Stimulated activated naive CD4-positive, alpha-beta T cell (primary cell): ENCODE data around the gene SYT15B.
A peak's percentile ranks its signal among the peaks of the same experiment; 100 is the strongest.
"Not testable (repeated sequence)": the region's sequence is repeated elsewhere in the genome, so short reads cannot be mapped to it uniquely, and the experiment has no call there.

Experiments used
- DNase-seq, 6 experiments: peaks; one replicate each; lab custom pipeline; 2025; lab: John Stamatoyannopoulos, UW

The SYT15B gene

GRCh38 chr10:47763554-47764175, at the start of gene SYT15B:
Gene SYT15B, minus strand, starts transcription at chr10:47763592. Its CDS starts 952 bp downstream, at chr10:47762640.
- DNase-seq = not testable (repeated sequence)

- DNase-seq = not testable (repeated sequence)
Measured at GRCh38 chr10:47779590-47779989, 16.2 kb upstream of the SYT15B start.

- DNase-seq = peak in 1 of 6 experiments; percentile 6
Measured at GRCh38 chr10:47775361-47776231, 12.2 kb upstream of the SYT15B start.

GRCh38 chr10:47770745-47771144, 7.4 kb upstream of the SYT15B start:
- DNase-seq = not testable (repeated sequence)

GRCh38 chr10:47768578-47769115, 5.3 kb upstream of the SYT15B start:
- DNase-seq = not testable (repeated sequence)

GRCh38 chr10:47768085-47768484, 4.7 kb upstream of the SYT15B start:
- DNase-seq = not testable (repeated sequence)

- not testable (repeated sequence) for DNase-seq
Measured at GRCh38 chr10:47767236-47767635, 3.8 kb upstream of the SYT15B start.

- DNase-seq = not testable (repeated sequence)
Measured at GRCh38 chr10:47765232-47765631, 1.8 kb upstream of the SYT15B start.

- not testable (repeated sequence) for DNase-seq
Measured at GRCh38 chr10:47762674-47763553, 478 bp downstream of the SYT15B start.

GRCh38 chr10:47758855-47759254, 4.5 kb downstream of the SYT15B start:
- not testable (repeated sequence) for DNase-seq

GRCh38 chr10:47756169-47756568, 7.2 kb downstream of the SYT15B start:
- not testable (repeated sequence) for DNase-seq

- not testable (repeated sequence) for DNase-seq
Measured at GRCh38 chr10:47753871-47754270, 9.5 kb downstream of the SYT15B start.

GRCh38 chr10:47753176-47753575, 10.2 kb downstream of the SYT15B start:
- DNase-seq = not testable (repeated sequence)

- DNase-seq = not testable (repeated sequence)
Measured at GRCh38 chr10:47751821-47752220, 11.6 kb downstream of the SYT15B start.

- not testable (repeated sequence) for DNase-seq
Measured at GRCh38 chr10:47750360-47750759, 13.0 kb downstream of the SYT15B start.

GRCh38 chr10:47746780-47747376, 16.5 kb downstream of the SYT15B start:
- DNase-seq = not testable (repeated sequence)

GRCh38 chr10:47744881-47745280, 18.5 kb downstream of the SYT15B start:
- not testable (repeated sequence) for DNase-seq

- not testable (repeated sequence) for DNase-seq
Measured at GRCh38 chr10:47743611-47744550, 19.5 kb downstream of the SYT15B start.

- not testable (repeated sequence) for DNase-seq
Measured at GRCh38 chr10:47740868-47741267, 22.5 kb downstream of the SYT15B start.

GRCh38 chr10:47730911-47731310, 32.5 kb downstream of the SYT15B start:
- not testable (repeated sequence) for DNase-seq
